HG02763 (cell line): ENCODE measurements around the gene CAPRIN1.
"Not testable (repeated sequence)": the region's sequence is repeated elsewhere in the genome, so short reads cannot be mapped to it uniquely, and the experiment has no call there.

ENCODE experiments used
- ATAC-seq: cut with Tn5 transposase; IDR thresholded peaks from one replicate; pipeline ENCODE4 v1.9.1; 2021; ENCODE audit warnings: mild to moderate bottlenecking, moderate library complexity; ENCODE audit not compliant: unreplicated experiment

Gene CAPRIN1

GRCh38 chr11:34084637-34085036 lies 33.1 kb downstream of the CAPRIN1 start:
- ATAC-seq = no peak

- ATAC-seq = no peak
These were observed 35.2 kb downstream of the CAPRIN1 start for GRCh38 chr11:34086554-34087283.

- ATAC-seq = no peak
These were observed 40.3 kb downstream of the CAPRIN1 start for GRCh38 chr11:34091825-34092224.

- not testable (repeated sequence) for ATAC-seq
These were observed 43.4 kb downstream of the CAPRIN1 start for GRCh38 chr11:34094900-34095299.

GRCh38 chr11:34098813-34099212 lies 47.3 kb downstream of the CAPRIN1 start:
- ATAC-seq = no peak

- no peak for ATAC-seq
These were observed 53.1 kb downstream of the CAPRIN1 start for GRCh38 chr11:34104680-34105078.

GRCh38 chr11:34105079-34105956 lies 53.8 kb downstream of the CAPRIN1 start, which contains the start of gene NAT10:
NAT10 (plus strand) TSS chr11:34105629; CDS start chr11:34108226, 2,597 bp downstream.
- peak; percentile 90 for ATAC-seq

GRCh38 chr11:34105957-34106504 lies 54.5 kb downstream of the CAPRIN1 start:
- ATAC-seq = no peak

GRCh38 chr11:34111722-34112270 lies 60.3 kb downstream of the CAPRIN1 start:
- ATAC-seq = no peak

- no peak for ATAC-seq
These were observed 62.5 kb downstream of the CAPRIN1 start for GRCh38 chr11:34114014-34114413.

- ATAC-seq = no peak
These were observed 62.9 kb downstream of the CAPRIN1 start for GRCh38 chr11:34114471-34114870.

- ATAC-seq = no peak
These were observed 69.1 kb downstream of the CAPRIN1 start for GRCh38 chr11:34120651-34121050.

GRCh38 chr11:34124885-34125668 lies 73.5 kb downstream of the CAPRIN1 start:
- no peak for ATAC-seq

- ATAC-seq = no peak
These were observed 75.7 kb downstream of the CAPRIN1 start for GRCh38 chr11:34126959-34127848.

- no peak for ATAC-seq
These were observed 77.3 kb downstream of the CAPRIN1 start for GRCh38 chr11:34128824-34129223.

GRCh38 chr11:34132261-34132965 lies 80.9 kb downstream of the CAPRIN1 start:
- ATAC-seq = no peak

GRCh38 chr11:34134765-34135164 lies 83.2 kb downstream of the CAPRIN1 start:
- no peak for ATAC-seq

- no peak for ATAC-seq
These were observed 83.9 kb downstream of the CAPRIN1 start for GRCh38 chr11:34135439-34135838.

- ATAC-seq = no peak
These were observed 84.9 kb downstream of the CAPRIN1 start for GRCh38 chr11:34136420-34136819.
